NCI-H1694 (cell line): ENCODE results near the gene BRD3OS.
"Not testable (repeated sequence)": the region's sequence is repeated elsewhere in the genome, so short reads cannot be mapped to it uniquely, and the experiment has no call there.

Experiments used
- DNase-seq: peaks from one replicate; lab custom pipeline; 2025; lab: John Stamatoyannopoulos, UW

BRD3OS gene

DNA sequence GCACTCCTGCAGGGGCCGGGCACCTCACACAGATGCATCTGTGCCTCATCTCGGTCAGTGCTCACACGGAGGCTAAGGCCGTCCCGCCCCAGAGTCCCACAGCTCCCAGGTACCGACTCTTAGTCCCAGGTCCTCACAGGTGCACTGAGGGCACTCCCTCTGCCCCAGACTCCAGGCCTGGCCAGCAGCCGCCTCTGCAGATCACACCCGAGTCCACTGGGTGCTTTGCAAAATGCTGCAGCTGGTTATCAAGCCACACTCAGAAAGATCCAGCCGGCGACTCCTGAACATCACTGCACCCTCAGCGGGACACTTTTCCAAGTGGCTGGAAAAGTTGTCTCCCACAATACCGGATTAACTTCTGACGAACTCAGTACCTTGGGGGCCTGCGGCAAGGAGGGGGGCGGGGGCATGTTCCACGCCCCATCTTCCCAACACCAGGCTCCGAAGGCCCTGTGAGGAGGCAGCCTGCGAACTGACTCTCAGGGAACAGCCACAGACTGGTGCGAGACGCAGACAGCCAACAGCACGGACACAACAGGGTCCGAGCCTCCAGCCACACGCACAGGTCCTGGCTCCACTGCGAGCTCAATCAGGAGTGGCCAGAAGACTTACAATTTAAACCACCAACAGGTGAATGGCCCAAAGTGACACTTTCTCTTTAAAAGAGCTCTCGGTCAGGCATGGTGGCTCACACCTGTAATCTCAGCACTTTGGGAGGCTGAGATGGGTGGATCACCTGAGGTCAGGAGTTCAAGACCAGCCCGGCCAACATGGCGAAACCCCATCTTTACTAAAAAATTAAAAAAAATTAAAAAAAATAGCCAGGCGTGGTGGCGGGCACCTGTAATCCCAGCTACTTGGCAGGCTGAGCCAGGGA is 38.5 kb downstream of the BRD3OS start:
- no peak for DNase-seq

DNA sequence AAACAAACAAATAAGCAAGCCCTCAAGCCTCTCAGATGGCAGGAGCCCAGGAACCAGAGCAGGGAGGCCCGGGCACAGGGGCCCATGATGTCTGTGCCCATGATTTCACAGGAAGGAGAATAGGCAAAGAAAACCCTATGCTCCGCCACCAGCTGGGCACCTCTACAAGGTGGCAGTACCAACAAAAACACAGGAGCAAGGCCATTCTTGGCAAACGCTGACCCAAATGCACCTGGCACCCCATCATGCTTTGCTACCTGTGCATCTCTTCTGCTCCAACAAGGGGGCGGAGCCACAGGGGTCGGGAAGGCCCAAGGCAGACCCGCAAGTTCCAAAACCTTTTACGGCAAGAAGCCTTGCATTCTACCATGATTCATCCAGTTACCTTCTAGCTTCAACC is 39.4 kb downstream of the BRD3OS start:
- no peak for DNase-seq

DNA sequence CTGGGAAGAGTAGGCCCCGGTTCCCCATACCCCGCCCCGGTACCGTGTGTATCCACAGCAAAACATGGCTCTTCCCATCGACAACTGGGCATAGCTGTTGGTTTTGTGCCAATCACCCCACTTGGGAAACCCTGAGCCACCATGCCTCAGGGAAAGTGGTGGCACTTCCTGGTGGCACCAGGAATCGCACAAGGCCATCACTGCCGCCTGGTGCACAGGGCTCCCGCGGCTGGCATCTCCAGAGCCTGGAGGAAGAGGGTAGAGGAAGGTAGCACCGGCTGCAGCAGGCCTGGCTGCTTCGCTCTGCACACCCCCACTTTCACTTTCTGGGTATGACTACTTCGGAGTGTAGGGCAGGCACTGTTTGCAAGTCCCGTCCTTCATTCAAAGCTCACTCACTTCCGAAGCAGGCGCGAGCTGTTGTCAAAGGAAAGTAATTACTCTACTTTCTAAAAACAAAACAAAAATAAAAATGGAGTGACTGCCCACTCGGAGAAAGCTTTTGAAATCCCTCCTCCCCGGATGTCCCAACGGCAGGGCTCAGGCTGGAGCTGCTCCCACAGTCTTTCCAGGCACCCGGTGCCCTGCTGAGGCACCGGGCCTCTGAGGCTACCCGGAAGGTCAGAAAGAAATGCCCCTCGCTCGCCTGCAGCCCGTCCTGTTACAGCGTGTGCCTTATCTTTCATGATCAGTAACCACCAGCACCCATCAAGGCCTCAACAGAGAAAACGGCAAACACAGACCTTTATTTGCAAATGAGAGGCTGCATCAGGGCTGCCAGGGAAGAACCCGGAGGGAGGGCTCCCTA is 40.5 kb downstream of the BRD3OS start:
- no peak for DNase-seq

DNA sequence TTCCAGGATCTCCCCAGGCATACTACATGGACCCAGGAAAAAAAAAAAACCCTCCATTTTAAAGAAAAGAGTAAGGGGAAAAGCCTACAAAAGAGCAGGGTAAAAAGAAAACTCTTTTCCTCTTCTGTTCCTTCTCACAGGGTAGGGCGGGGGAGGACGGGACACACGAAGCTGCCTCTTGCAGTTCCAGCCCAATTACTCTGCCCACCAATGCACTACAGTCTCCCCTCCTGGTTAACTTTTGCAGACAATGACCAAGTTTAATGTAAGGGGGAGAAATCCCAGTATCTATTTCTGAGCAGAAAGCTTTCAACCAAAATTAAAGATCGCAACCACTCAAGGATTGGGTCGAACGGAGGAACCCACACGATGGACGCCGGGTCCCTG is 41.2 kb downstream of the BRD3OS start:
- DNase-seq = no peak

DNA sequence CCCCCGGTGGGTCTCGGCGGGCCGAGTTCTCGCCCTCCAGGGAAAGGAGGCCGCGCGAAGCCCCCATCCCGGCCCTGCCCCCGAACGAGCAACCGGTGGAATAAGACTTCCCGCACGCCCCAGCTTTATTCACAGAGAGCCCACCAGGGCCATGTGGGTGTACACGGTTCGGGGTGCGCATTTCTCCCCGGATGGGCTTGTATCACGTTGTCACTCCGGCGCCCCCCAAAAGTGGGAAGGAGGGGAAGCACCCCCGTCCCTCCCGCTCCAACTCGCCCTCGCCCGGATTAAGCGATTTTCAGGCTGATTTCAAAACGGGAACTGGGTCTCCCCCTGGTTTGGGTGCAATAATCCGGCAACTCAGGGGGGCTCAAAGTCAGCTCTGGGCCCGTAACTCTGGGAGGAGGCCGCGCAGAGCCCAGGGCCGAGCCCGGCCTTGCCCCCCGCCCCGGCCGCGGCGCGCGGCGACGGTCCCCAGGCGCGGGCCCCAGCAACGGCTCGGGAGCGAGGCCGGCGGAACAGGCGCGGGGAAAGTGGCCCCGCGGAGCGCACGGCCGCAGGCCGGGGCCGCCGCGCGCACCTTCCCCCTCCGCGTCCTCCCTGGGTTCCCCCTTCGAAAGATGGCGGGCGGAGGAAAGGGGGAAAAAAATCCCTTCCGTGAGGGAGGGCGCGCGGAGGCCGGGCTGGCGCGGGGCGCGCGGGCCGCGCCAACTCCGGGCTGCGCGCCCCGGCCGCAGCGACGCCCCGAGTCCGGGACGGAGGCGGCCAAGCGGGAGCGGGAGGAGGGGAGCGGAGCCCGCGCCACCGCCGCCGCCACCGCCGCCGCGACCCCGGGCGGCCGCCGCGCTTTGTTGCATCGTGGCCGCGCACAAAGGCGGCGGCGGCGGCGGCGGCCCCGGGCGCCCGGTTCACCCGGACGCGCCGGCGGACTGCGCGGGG is 41.9 kb downstream of the BRD3OS start:
- DNase-seq = no peak

DNA sequence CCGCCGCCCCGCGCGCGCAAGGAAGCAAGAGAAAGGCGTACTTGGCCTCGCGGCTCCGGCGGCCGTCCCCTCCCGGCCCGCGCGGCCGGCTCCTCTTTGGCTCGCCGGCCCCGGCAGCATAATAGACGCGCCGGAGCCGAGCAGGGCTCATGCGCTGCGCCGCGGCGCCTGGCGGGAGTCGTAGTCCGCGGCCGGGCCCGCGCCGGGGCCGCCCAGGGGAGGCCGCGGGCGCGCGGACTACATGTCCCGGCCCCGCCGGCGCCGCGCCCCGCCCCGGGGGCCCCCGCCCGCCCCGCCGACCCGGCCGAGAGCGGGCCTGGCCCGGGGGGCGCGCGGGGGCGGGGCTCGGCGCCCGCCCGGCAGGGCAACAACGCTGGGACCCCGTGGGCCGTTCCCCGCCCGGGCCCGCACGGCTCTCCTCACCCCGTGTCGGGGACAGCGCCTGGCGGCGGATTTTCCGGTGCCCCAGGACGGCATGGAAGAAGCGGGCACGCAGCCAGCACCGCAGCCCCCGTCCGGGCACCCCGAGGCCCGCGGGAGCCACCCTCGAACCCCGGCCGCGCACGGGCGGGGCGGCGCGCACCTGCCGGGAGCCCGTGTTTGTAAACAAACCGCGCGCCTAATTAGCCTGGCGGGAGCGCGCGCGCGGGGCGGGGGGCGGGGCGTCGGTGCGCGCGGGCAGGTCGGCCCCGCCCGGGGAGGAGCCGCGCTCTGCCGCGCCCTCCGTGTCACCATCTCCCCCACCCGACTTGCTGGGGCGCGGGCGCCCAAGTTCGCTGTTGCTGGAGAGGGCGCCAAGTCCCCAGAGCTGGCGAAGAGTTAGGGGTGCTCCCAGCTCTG is 42.8 kb downstream of the BRD3OS start, which contains the start of gene BRD3:
BRD3 (minus strand) TSS at position 123 of the 840 bp plus-strand sequence. CDS start 14,549 bp downstream, outside the sequence.
- peak; percentile 48 for DNase-seq

DNA sequence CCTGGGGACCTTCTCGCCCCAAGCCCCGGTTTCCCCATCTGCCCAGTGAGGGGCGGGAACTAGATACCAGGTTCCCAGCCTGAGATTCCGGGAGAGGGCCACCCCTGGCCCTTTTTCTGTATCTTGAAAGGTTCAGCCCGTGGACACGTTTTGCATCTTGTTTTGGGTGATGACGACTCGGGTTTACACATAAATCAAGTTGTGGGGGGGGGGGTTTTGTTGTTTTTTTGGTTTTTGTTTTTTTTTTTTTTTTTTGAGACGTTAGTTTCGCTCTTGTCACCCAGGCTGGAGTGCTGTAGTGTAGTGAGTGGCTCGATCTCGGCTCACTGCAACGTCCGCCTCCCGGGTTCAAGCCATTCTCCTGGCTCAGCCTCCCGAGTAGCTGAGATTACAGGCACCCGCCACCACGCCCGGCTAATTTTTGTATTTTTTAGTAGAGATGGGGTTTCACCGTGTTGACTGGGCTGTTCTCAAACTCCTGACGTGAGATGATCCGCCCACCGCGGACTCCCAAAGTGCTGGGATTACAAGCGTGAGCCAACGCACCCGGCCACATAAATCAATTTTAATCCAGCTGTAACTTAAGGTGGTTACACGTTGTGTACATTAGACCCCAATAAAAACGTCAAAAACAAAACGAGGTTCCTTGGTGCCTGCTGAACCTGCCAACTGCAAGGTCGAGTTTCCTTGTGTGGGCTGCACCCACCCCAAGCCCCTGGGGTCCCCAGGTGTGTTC is 43.6 kb downstream of the BRD3OS start:
- DNase-seq = peak; percentile 32

GRCh38 chr9:134069480-134070399 is 44.5 kb downstream of the BRD3OS start:
- no peak for DNase-seq

- no peak for DNase-seq
Measured at GRCh38 chr9:134071149-134071548, 45.9 kb downstream of the BRD3OS start.

DNA sequence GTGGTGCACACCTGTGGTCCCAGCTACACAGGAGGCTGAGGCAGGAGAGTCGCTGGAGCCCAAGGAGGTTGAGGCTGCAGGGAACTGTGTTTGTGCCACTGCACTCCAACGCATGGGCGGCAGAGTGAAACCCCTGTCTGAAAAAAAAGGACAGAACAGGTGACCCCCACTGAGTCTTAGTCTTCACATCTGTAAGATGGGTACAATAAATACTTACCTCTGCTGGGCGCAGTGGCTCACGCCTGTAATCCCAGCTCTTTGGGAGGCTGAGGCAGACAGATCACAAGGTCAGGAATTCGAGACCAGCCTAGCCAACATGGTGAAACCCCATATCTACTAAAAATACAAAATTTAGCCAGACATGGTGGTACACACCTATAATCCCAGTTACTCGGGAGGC is 47.4 kb downstream of the BRD3OS start:
- DNase-seq = not testable (repeated sequence)

DNA sequence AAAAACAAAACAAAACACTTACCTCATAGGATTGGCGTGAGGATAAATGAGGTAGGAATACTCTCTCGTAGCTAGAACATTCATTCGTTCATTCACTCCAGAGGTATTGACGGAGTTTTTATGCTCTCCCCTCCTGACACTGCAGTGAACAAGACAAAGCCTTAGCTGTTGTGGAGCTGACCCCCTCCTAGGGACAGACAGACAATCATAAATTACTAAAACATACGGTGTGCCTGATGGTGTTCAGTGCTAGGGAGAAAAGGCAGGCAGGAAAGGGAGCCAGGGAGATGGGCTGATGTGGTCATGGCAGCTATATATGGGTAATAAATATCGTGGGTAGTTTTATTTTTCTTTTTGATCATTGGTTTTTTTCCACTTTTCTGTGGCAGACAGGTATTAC is 48.2 kb downstream of the BRD3OS start:
- no peak for DNase-seq

- not testable (repeated sequence) for DNase-seq
Measured at GRCh38 chr9:134075689-134076088, 50.4 kb downstream of the BRD3OS start.

- DNase-seq = no peak
Measured at GRCh38 chr9:134076644-134077043, 51.4 kb downstream of the BRD3OS start.
